ENCODE measurements around the gene PIK3R2. TPM values are rescaled to one million over a fixed set of nuclear protein-coding genes. Genes with fewer than 3 reads are reported as not detected.

Gene PIK3R2
- total RNA-seq, 1 donor from 2014 or later = 24.8 TPM

DNA sequence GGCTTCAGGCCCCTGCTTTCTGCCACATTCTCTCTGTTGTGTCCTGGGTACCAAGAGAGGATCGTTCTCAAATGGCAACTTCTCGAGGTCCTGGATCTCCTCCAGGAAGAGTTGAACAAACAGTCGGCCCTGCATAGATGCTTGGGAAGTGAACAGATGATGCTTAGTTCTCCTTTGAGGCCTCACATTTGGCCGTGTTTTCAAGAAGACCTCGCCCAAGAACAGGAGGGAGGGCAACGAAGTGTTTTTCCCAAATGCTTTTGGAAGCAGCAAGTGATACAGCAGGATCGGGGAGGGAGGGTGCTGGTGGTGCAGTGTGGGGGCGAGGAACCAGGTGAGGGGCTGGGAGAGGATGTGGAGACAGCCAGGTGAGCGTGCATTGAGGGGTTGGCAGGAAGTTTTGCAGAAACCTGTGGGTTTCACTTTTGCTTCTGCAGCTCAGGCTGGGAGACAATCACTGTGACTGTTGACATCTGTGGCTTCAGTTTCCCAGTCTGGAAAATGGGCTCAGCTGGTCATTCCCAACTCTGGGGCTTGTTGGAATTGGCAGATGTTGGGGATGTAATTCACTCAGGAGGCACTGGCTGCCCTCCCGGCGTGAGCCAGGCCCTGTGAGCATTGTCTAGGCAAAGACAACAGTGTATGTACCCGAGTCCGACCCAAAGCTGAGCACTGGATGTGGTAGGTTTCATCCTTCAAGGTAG lies 33.8 kb upstream of the PIK3R2 start:
- Histone ChIP-seq H3K4me3 (peak overlapping the region; percentile 65 to 67), H3K27ac (peak overlapping the region; percentile 71), H3K9me3 (no peaks in the 10 kb centered on the region), H3K4me1 (peaks cover 21% of the 10 kb centered on the region), H3K36me3 (no peaks in the 10 kb centered on the region), H3K27me3 (no peaks in the 10 kb centered on the region)
- no peak for DNase-seq (ENCODE audit: extremely low spot score in 2 of 2)
- TF ChIP-seq POLR2A (IDR thresholded peaks at IDR 0.05) (no peak), POLR2AphosphoS5 (IDR thresholded peaks at IDR 0.05; ENCODE audit: insufficient read depth in 1 of 2, low read depth in 1 of 2) (no peak)
- TF ChIP-seq, protein P1, sequence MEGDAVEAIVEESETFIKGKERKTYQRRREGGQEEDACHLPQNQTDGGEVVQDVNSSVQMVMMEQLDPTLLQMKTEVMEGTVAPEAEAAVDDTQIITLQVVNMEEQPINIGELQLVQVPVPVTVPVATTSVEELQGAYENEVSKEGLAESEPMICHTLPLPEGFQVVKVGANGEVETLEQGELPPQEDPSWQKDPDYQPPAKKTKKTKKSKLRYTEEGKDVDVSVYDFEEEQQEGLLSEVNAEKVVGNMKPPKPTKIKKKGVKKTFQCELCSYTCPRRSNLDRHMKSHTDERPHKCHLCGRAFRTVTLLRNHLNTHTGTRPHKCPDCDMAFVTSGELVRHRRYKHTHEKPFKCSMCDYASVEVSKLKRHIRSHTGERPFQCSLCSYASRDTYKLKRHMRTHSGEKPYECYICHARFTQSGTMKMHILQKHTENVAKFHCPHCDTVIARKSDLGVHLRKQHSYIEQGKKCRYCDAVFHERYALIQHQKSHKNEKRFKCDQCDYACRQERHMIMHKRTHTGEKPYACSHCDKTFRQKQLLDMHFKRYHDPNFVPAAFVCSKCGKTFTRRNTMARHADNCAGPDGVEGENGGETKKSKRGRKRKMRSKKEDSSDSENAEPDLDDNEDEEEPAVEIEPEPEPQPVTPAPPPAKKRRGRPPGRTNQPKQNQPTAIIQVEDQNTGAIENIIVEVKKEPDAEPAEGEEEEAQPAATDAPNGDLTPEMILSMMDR (IDR thresholded peaks at IDR 0.05) = no peak
- intact Hi-C loops (cut with DNase I) = loop anchor here (5.0 to 10.0 kb wide), 2 partner anchors 133 to 216 kb away; no protein-coding TSS in a partner anchor

- DNase-seq (ENCODE audit: extremely low spot score in 2 of 2) = no peak
- Histone ChIP-seq H3K27me3 (no peaks in the 10 kb centered on the region), H3K4me3 (peak overlapping the region in 1 of 2 donors; percentile 67), H3K36me3 (no peaks in the 10 kb centered on the region), H3K4me1 (peaks cover 21% of the 10 kb centered on the region), H3K27ac (no peak overlapping the region), H3K9me3 (no peaks in the 10 kb centered on the region)
- TF ChIP-seq, protein P1 (IDR thresholded peaks at IDR 0.05) = no peak
- TF ChIP-seq POLR2AphosphoS5 (IDR thresholded peaks at IDR 0.05; ENCODE audit: insufficient read depth in 1 of 2, low read depth in 1 of 2) (no peak), POLR2A (IDR thresholded peaks at IDR 0.05) (no peak)
- intact Hi-C loops (cut with DNase I) = loop anchor here (5.0 to 10.0 kb wide), 2 partner anchors 133 to 215 kb away; no protein-coding TSS in a partner anchor
Measured at GRCh38 chr19:18119717-18120105, 33.3 kb upstream of the PIK3R2 start.

GRCh38 chr19:18120127-18120526 lies 32.8 kb upstream of the PIK3R2 start:
- no peak overlapping the region for H3K4me3 ChIP-seq
- H3K9me3 ChIP-seq = no peaks in the 10 kb centered on the region
- TF ChIP-seq POLR2AphosphoS5 (IDR thresholded peaks at IDR 0.05; ENCODE audit: insufficient read depth in 1 of 2, low read depth in 1 of 2) = no peak
- TF ChIP-seq, protein P1 (IDR thresholded peaks at IDR 0.05) = no peak
- no peak for TF ChIP-seq POLR2A (IDR thresholded peaks at IDR 0.05)
- no peaks in the 10 kb centered on the region for H3K27me3 ChIP-seq
- intact Hi-C loops (cut with DNase I) = no loop called here
- H3K4me1 ChIP-seq = peaks cover 21% of the 10 kb centered on the region
- no peak for DNase-seq (ENCODE audit: extremely low spot score in 2 of 2)
- H3K27ac ChIP-seq = no peak overlapping the region
- H3K36me3 ChIP-seq = no peaks in the 10 kb centered on the region

DNA sequence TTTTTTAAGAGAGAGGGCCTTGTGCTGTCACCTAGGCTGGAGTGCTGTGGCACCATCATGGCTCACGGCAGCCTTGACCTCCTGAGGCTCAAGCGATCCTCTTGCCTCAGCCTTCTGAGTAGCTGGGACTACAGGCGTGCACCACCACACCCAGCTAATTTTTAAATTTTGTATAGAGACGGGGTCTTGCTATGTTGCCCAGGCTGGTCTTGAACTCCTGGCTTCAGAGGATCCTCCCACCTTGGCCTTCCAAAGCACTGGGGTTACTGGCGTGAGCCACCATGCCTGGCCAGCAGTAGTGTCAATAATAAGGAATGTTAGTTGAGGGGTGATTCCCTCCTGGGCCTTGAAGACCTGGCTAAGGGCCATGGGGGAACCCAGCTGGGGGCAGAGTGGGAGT lies 31.8 kb upstream of the PIK3R2 start:
- no peaks in the 10 kb centered on the region for H3K36me3 ChIP-seq
- DNase-seq (ENCODE audit: extremely low spot score in 2 of 2) = no peak
- no peak for TF ChIP-seq POLR2A (IDR thresholded peaks at IDR 0.05)
- TF ChIP-seq, protein P1 (IDR thresholded peaks at IDR 0.05) = no peak
- TF ChIP-seq POLR2AphosphoS5 (IDR thresholded peaks at IDR 0.05; ENCODE audit: insufficient read depth in 1 of 2, low read depth in 1 of 2) = no peak
- H3K27me3 ChIP-seq = no peaks in the 10 kb centered on the region
- intact Hi-C loops (cut with DNase I) = no loop called here
- H3K4me3 ChIP-seq = no peak overlapping the region
- peaks cover 21% of the 10 kb centered on the region for H3K4me1 ChIP-seq
- no peaks in the 10 kb centered on the region for H3K9me3 ChIP-seq
- H3K27ac ChIP-seq = no peak overlapping the region

- H3K27ac ChIP-seq = no peak overlapping the region
- no peaks in the 10 kb centered on the region for H3K9me3 ChIP-seq
- no peak overlapping the region for H3K4me3 ChIP-seq
- H3K27me3 ChIP-seq = no peaks in the 10 kb centered on the region
- peaks cover 15% of the 10 kb centered on the region for H3K4me1 ChIP-seq
- TF ChIP-seq, protein P1 (IDR thresholded peaks at IDR 0.05) = no peak
- TF ChIP-seq POLR2A (IDR thresholded peaks at IDR 0.05) = no peak
- TF ChIP-seq POLR2AphosphoS5 (IDR thresholded peaks at IDR 0.05; ENCODE audit: insufficient read depth in 1 of 2, low read depth in 1 of 2) = no peak
- no peaks in the 10 kb centered on the region for H3K36me3 ChIP-seq
- no peak for DNase-seq (ENCODE audit: extremely low spot score in 2 of 2)
- intact Hi-C loops (cut with DNase I) = no loop called here
Measured at GRCh38 chr19:18122424-18122823, 30.5 kb upstream of the PIK3R2 start.
